Embryonic facial prominence (tissue), 1 donor: ENCODE data around the gene PCDHB10.
"Not testable (repeated sequence)": the region's sequence is repeated elsewhere in the genome, so short reads cannot be mapped to it uniquely, and the experiment has no call there.

Experiments used
- DNase-seq: peaks from one replicate; pipeline ENCODE4 v3.0.0-alpha.2; 2016; ENCODE audit errors: extremely low spot score

PCDHB10 gene

DNA sequence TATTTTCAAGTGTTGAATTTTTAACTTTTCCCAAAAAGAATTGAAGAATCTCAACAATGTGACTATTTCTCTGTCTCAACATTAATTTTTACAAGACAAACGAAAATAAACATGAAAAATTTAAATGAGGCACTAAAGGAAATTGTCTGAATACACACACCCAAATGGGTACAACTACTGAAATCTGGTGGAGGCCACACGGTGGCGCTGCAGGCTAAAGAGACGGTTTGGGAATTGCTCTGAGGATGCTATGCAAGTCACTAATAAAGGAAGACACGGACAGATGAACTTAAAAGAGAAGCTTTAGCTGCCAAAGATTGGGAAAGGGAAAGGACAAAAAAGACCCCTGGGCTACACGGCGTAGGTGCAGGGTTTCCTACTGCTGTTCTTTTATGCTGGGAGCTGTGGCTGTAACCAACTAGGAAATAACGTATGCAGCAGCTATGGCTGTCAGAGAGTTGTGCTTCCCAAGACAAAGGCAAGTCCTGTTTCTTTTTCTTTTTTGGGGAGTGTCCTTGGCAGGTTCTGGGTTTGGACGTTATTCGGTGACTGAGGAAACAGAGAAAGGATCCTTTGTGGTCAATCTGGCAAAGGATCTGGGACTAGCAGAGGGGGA, at the start of gene PCDHB10:
TSS of gene PCDHB10 (plus strand) at position 244 of the 616 bp plus-strand sequence. CDS start at position 444, 200 bp downstream.
- no peak for DNase-seq

DNA sequence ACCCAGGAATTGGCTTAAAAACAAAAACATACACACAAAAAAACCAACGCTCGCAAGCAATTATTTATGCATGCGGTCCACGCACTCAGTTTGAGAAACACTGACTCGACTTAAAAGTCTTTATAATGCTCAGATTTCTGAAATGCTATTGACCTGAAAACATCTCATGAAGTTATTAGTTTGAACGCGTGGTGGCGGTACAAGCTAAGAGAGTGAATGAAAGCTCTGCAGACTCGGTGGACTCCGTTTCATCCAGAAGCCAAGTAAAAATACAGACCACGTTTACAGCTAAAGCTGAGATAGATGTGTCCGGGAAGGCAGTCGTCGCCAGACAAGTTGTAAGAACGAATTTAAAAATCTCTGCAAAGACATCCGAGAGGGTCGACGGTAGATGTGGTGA, 42.3 kb upstream of the PCDHB10 start, which contains the start of gene PCDHB6:
TSS of gene PCDHB6 (plus strand) at position 246 of the 400 bp plus-strand sequence. CDS start 201 bp downstream, outside the sequence.
- no peak for DNase-seq

GRCh38 chr5:141150224-141150992, 41.7 kb upstream of the PCDHB10 start:
- no peak for DNase-seq

DNA sequence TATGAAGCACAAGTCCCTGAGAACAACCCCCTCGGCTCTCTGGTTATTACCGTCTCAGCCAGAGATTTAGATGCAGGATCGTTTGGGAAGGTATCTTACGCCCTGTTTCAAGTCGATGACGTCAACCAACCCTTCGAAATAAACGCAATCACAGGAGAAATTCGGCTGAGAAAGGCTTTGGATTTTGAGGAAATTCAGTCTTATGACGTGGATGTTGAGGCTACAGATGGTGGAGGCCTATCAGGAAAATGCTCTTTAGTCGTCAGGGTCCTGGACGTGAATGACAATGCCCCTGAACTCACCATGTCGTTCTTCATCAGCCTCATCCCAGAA, 41.2 kb upstream of the PCDHB10 start:
- no peak for DNase-seq

- not testable (repeated sequence) for DNase-seq
Observed at GRCh38 chr5:141151632-141152031, 40.5 kb upstream of the PCDHB10 start.

GRCh38 chr5:141152096-141152495, 40.1 kb upstream of the PCDHB10 start:
- not testable (repeated sequence) for DNase-seq

GRCh38 chr5:141155540-141156374, 36.4 kb upstream of the PCDHB10 start:
- no peak for DNase-seq

GRCh38 chr5:141157356-141157755, 34.8 kb upstream of the PCDHB10 start:
- DNase-seq: not testable (repeated sequence)

- not testable (repeated sequence) for DNase-seq
Observed at GRCh38 chr5:141157901-141158300, 34.3 kb upstream of the PCDHB10 start.

DNA sequence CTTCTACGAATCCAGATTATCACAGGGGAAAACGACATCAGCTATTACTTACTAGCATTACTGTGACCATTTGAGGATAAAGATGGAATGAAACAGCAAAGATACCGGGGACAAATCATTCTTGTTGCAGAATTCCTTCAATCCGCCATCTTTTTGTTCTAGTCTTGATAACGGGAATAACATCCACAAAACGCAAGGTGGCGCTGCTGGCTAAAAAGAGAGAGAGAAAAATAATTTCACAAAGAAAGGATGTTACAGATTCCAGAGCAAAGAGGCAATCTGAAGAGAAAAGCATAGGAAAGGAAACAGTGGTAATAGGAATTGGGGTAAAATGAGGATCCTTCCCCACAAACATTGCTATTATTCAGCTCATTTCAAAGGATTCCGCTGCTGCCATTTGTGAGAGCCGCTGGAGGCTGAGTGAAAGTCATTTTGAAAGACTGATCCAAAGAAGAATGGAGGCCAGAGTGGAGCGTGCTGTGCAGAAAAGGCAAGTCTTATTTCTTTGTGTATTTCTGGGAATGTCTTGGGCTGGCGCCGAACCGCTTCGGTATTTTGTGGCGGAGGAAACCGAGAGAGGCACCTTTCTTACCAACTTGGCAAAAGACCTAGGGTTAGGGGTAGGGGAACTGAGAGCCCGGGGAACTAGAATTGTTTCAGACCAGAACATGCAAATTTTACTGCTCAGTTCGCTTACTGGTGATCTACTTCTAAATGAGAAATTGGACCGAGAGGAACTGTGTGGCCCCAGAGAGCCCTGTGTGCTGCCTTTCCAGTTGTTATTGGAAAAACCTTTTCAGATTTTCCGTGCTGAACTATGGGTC, 19.6 kb upstream of the PCDHB10 start, which contains the start of gene PCDHB7:
TSS of gene PCDHB7 (plus strand) at position 264 of the 824 bp plus-strand sequence. CDS start at position 456, 192 bp downstream.
- no peak for DNase-seq

- DNase-seq: not testable (repeated sequence)
Observed at GRCh38 chr5:141174291-141175104, 17.7 kb upstream of the PCDHB10 start.

DNA sequence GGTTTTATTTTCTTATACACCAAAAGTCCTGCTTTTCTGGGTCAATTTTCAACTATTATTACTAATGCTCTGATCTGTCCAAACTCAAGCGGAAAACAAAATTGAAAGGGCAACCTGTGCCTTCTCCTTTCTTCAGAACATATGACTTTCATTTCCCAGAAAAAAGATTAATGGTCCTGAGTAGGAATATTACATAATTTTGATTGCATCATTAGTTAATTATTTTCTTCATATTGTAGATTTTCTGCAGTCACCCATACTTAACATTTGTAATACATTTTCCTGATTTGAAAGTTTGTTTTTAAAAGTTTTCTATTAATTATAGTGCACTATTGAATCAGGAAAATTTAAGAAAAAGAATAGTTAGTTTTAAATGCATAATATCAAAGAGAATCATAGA, 16.2 kb upstream of the PCDHB10 start:
- no peak for DNase-seq

DNA sequence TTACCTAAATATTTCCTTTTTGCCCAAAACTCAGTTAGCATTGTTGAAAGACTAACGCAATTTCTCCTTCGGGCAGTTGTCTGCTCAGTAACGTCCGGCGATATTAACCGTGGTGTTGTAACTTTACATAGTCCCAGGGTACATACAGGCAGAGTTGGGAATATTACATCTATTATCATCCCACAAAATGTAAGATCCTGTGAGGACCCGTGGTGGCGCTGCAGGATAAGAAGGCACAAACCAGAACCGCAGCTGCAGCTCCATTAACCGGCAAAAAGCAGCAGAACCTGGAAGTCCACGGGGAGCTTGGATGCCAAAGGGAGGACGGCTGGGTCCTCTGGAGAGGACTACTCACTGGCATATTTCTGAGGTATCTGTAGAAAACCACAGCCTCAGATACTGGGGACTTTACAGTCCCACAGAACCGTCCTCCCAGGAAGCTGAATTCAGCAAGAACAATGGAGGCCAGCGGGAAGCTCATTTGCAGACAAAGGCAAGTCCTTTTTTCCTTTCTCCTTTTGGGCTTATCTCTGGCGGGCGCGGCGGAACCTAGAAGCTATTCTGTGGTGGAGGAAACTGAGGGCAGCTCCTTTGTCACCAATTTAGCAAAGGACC, 14.5 kb upstream of the PCDHB10 start, which contains the start of gene PCDHB8:
TSS of gene PCDHB8 (plus strand) at position 214 of the 615 bp plus-strand sequence. CDS start at position 459, 245 bp downstream.
- DNase-seq: not testable (repeated sequence)

DNA sequence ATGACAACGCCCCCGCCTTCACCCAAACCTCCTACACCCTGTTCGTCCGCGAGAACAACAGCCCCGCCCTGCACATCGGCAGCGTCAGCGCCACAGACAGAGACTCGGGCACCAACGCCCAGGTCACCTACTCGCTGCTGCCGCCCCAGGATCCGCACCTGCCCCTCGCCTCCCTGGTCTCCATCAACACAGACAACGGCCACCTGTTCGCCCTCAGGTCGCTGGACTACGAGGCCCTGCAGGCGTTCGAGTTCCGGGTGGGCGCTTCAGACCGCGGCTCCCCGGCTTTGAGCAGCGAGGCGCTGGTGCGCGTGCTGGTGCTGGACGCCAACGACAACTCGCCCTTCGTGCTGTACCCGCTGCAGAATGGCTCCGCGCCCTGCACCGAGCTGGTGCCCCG, 12.8 kb upstream of the PCDHB10 start:
- not testable (repeated sequence) for DNase-seq

GRCh38 chr5:141179876-141180275, 12.3 kb upstream of the PCDHB10 start:
- not testable (repeated sequence) for DNase-seq

- no peak for DNase-seq
Observed at GRCh38 chr5:141180313-141180712, 11.8 kb upstream of the PCDHB10 start.

- no peak for DNase-seq
Observed at GRCh38 chr5:141182248-141182647, 9.9 kb upstream of the PCDHB10 start, which contains the start of gene PCDHB16. TSS of gene PCDHB16 (plus strand) at chr5:141182387. CDS start at chr5:141182560, 173 bp downstream.

DNA sequence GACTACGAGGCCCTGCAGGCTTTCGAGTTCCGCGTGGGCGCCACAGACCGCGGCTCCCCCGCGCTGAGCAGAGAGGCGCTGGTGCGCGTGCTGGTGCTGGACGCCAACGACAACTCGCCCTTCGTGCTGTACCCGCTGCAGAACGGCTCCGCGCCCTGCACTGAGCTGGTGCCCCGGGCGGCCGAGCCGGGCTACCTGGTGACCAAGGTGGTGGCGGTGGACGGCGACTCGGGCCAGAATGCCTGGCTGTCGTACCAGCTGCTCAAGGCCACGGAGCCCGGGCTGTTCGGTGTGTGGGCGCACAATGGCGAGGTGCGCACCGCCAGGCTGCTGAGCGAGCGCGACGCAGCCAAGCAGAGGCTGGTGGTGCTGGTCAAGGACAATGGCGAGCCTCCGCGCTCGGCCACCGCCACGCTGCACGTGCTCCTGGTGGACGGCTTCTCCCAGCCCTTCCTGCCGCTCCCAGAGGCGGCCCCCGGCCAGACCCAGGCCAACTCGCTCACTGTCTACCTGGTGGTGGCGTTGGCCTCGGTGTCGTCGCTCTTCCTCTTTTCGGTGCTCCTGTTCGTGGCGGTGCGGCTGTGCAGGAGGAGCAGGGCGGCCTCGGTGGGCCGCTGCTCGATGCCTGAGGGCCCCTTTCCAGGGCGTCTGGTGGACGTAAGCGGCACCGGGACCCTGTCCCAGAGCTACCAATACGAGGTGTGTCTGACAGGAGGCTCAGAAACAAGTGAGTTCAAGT, 7.9 kb upstream of the PCDHB10 start:
- DNase-seq: not testable (repeated sequence)
